Karpas-422 (cell line): Measurements from ENCODE around the gene MCRIP1. TPM values are rescaled to one million over a fixed set of nuclear protein-coding genes. Genes with fewer than 3 reads are reported as not detected.

Source experiments
- DNase-seq: peaks from one replicate; pipeline ENCODE4 v3.0.0-alpha.2; 2015
- H2AFZ ChIP-seq: fragments of 200-600 bp; sonication (generic); 2 replicates; pipeline ENCODE4 v1.6.1; 2014; ENCODE audit warnings: antibody characterized with exemption, low read length, mixed read lengths
- H3K27ac ChIP-seq: fragments of 200-600 bp; sonication (generic); 2 replicates; pipeline ENCODE4 v1.5.1; 2014; ENCODE audit warnings: mild to moderate bottlenecking, low read length, moderate library complexity
- H3K27me3 ChIP-seq: fragments of 200-600 bp; sonication (generic); 2 replicates; pipeline ENCODE4 v1.6.1; 2014; ENCODE audit warnings: low read length, mixed read lengths
- H3K36me3 ChIP-seq: fragments of 200-600 bp; sonication (generic); 2 replicates; pipeline ENCODE4 v1.6.1; 2014; ENCODE audit warnings: low read length, mixed read lengths; ENCODE audit not compliant: insufficient read depth
- H3K4me1 ChIP-seq: fragments of 200-600 bp; sonication (generic); 2 replicates; pipeline ENCODE4 v1.6.1; 2014; ENCODE audit warnings: mild to moderate bottlenecking, low read length, mixed read lengths
- H3K4me2 ChIP-seq: fragments of 200-600 bp; sonication (generic); 2 replicates; pipeline ENCODE4 v1.6.1; 2014; ENCODE audit warnings: low read length, low read depth, mild to moderate bottlenecking; ENCODE audit not compliant: poor library complexity, severe bottlenecking
- H3K4me3 ChIP-seq: fragments of 200-600 bp; sonication (generic); 2 replicates; pipeline ENCODE4 v1.5.1; 2014; ENCODE audit warnings: mild to moderate bottlenecking, antibody characterized with exemption, low read length, mixed read lengths
- H3K79me2 ChIP-seq: fragments of 200-600 bp; sonication (generic); 2 replicates; pipeline ENCODE4 v1.6.1; 2014; ENCODE audit warnings: mild to moderate bottlenecking, low read length, mixed read lengths
- H3K9ac ChIP-seq: fragments of 200-600 bp; sonication (generic); 2 replicates; pipeline ENCODE4 v1.6.0; 2014; ENCODE audit warnings: low read length
- H3K9me2 ChIP-seq: fragments of 200-600 bp; sonication (generic), shearing (Covaris generic); replicated peaks from 2 replicates; pipeline ENCODE4 v1.6.0; 2014; ENCODE audit warnings: mild to moderate bottlenecking, low read length, moderate library complexity; ENCODE audit not compliant: insufficient read depth
- H3K9me3 ChIP-seq: fragments of 300-700, 200-600 bp; sonication (generic); 2 replicates; pipeline ENCODE4 v1.6.1; 2014; ENCODE audit warnings: low read length, mixed read lengths
- H4K20me1 ChIP-seq: fragments of 200-600 bp; sonication (generic); 2 replicates; pipeline ENCODE4 v1.6.1; 2014; ENCODE audit warnings: mild to moderate bottlenecking, antibody characterized with exemption, low read length, low read depth; ENCODE audit not compliant: insufficient read depth
- total RNA-seq: library from RNA; depleted of rRNA; stranded (reverse); fragments of >200 nt; shearing (Covaris generic); gene quantifications from 2 replicates; pipeline ENCODE4 v1.2.3, GENCODE V29; 2014; ENCODE audit warnings: low replicate concordance

MCRIP1 gene
- total RNA-seq, 1 experiment from 2014 or later, result 55.9 TPM

DNA sequence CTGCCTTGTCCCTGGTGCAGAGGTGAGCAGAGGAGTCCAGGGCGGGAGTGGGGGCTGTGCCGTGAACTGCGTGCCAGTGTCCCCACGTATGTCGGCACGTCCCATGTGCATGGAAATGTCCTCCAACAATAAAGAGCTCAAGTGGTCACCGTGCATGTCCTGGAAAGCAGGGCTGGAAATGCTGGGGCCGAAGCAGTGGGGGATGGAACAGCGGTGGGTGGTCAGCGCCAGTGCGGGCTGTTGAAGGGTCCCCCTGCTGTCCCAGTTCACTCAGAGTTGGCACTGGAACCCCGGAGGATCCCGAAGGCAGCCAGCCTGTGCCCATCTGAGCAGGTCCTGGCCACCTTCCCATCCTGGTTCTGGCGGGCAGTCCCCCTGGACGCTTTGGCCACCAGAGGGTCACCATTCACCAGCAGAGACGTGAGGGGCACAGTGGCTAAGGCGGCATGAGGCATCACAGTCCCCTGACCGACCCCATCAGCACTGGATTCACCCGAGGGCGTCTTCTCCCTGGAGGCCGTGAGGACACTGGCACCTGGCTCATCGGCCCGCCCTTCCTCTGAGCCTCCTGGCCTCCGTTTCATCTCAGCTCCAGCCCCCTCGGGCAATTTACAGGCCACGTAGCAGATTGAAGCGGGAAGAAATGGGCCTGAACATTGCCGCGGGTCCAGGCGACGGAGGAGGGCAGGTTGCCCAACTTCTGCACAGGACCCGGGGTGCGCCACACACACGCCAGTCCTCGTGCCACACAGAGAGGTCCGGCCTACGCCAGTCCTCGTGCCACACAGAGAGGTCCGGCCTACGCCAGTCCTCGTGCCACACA, 19.0 kb downstream of the MCRIP1 start:
- no peak overlapping the region for H3K9ac ChIP-seq
- H3K4me2 ChIP-seq, result no peak overlapping the region
- DNase-seq, result no peak
- H3K27me3 ChIP-seq, result no peaks in the 10 kb centered on the region
- H4K20me1 ChIP-seq, result no peaks in the 10 kb centered on the region
- no peak overlapping the region for H3K4me3 ChIP-seq
- no peaks in the 10 kb centered on the region for H3K4me1 ChIP-seq
- no peaks in the 10 kb centered on the region for H3K36me3 ChIP-seq
- no peaks in the 10 kb centered on the region for H3K9me3 ChIP-seq
- no peak overlapping the region for H2AFZ ChIP-seq
- H3K9me2 ChIP-seq, result no peaks in the 10 kb centered on the region
- no peak overlapping the region for H3K27ac ChIP-seq
- H3K79me2 ChIP-seq, result no peaks in the 10 kb centered on the region

DNA sequence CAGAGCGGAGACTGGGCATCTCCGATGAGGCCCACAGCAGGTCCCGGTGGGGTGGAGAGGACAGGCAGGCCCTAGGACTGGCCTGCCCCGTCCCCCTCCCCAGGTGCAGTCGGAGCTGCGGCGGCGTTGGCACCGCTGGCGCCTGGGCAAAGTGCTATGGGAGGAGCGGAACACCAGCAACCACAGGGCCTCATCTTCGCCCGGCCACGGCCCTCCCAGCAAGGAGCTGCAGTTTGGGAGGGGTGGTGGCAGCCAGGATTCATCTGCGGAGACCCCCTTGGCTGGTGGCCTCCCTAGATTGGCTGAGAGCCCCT, 19.8 kb downstream of the MCRIP1 start:
- H3K27ac ChIP-seq, result no peak overlapping the region
- H3K4me1 ChIP-seq, result no peaks in the 10 kb centered on the region
- no peaks in the 10 kb centered on the region for H3K27me3 ChIP-seq
- H3K9ac ChIP-seq, result no peak overlapping the region
- H3K4me3 ChIP-seq, result no peak overlapping the region
- no peaks in the 10 kb centered on the region for H3K9me2 ChIP-seq
- H3K9me3 ChIP-seq, result no peaks in the 10 kb centered on the region
- H4K20me1 ChIP-seq, result no peaks in the 10 kb centered on the region
- H2AFZ ChIP-seq, result no peak overlapping the region
- no peaks in the 10 kb centered on the region for H3K36me3 ChIP-seq
- H3K79me2 ChIP-seq, result no peaks in the 10 kb centered on the region
- no peak for DNase-seq
- no peak overlapping the region for H3K4me2 ChIP-seq

DNA sequence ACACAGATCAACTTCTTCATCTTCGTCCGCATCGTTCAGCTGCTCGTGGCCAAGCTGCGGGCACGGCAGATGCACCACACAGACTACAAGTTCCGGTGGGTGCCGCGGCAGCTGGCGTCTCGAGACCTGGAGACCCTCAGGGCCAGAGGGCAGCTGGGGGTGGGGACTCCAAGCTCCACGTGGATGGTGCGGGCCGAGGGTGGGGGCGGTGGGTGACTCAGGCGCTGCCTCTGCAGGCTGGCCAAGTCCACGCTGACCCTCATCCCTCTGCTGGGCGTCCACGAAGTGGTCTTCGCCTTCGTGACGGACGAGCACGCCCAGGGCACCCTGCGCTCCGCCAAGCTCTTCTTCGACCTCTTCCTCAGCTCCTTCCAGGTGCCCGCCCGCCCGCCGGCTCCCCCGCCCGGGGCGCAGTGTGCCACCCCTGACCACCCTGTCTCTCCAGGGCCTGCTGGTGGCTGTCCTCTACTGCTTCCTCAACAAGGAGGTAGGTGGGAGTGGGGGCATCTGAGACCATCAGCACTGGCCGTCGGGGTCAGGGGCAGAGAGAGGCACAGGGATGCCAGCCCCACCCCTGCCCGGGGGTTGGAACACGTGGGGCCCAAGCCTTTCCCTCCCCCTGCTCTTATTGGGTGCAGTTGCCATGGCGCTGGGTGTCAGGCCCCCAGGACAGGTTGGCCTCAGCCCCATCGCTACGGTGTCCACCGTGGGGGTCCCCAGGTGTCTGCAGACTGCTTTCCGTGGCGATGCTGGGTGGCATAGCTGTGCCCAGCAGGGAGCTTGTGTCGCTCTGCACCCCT, 20.3 kb downstream of the MCRIP1 start:
- Histone ChIP-seq H3K27ac (no peak overlapping the region), H3K4me2 (no peak overlapping the region), H3K9ac (no peak overlapping the region), H4K20me1 (no peaks in the 10 kb centered on the region), H2AFZ (no peak overlapping the region), H3K4me3 (no peak overlapping the region), H3K9me3 (no peaks in the 10 kb centered on the region), H3K4me1 (no peaks in the 10 kb centered on the region), H3K27me3 (no peaks in the 10 kb centered on the region), H3K79me2 (no peaks in the 10 kb centered on the region), H3K9me2 (no peaks in the 10 kb centered on the region), H3K36me3 (no peaks in the 10 kb centered on the region)
- no peak for DNase-seq

DNA sequence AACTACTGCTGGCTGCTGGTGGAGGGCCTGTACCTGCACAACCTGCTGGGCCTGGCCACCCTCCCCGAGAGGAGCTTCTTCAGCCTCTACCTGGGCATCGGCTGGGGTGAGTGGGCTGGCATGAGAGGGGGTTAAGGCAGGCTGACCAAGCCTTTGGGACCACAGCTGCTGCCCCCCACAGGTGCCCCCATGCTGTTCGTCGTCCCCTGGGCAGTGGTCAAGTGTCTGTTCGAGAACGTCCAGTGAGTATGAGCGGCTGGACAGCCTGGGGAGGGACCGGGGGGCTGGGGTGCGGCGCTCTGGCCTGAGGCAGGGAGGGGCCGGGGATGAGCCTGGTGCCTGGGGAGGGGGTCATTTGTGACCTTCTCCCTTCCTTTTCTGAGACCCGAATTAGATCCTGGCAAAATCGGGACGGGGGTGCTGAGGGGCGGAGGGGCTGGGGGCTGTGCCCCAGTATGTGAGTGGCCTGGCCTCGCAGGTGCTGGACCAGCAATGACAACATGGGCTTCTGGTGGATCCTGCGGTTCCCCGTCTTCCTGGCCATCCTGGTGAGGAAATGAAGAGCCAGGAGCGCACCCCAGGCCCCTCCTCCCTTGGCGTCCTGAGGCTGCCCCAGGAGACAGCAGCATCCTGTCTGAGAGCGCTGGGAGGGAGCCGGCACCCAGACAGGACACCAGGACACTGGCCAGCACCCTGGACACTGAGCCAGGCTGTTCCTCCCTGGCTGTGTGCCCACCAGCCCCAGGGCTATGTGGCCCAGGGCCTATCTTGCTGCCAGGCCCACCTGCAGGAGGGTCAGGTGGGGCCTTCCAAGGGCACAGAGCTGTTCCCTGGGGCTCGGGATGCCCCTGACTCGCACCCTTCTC, 21.2 kb downstream of the MCRIP1 start:
- H3K27ac ChIP-seq, result no peak overlapping the region
- no peak overlapping the region for H3K9ac ChIP-seq
- H4K20me1 ChIP-seq, result no peaks in the 10 kb centered on the region
- no peak overlapping the region for H2AFZ ChIP-seq
- H3K79me2 ChIP-seq, result no peaks in the 10 kb centered on the region
- no peaks in the 10 kb centered on the region for H3K9me2 ChIP-seq
- no peaks in the 10 kb centered on the region for H3K4me1 ChIP-seq
- no peaks in the 10 kb centered on the region for H3K27me3 ChIP-seq
- no peak for DNase-seq
- H3K9me3 ChIP-seq, result no peaks in the 10 kb centered on the region
- H3K4me3 ChIP-seq, result no peak overlapping the region
- H3K36me3 ChIP-seq, result no peaks in the 10 kb centered on the region
- no peak overlapping the region for H3K4me2 ChIP-seq

DNA sequence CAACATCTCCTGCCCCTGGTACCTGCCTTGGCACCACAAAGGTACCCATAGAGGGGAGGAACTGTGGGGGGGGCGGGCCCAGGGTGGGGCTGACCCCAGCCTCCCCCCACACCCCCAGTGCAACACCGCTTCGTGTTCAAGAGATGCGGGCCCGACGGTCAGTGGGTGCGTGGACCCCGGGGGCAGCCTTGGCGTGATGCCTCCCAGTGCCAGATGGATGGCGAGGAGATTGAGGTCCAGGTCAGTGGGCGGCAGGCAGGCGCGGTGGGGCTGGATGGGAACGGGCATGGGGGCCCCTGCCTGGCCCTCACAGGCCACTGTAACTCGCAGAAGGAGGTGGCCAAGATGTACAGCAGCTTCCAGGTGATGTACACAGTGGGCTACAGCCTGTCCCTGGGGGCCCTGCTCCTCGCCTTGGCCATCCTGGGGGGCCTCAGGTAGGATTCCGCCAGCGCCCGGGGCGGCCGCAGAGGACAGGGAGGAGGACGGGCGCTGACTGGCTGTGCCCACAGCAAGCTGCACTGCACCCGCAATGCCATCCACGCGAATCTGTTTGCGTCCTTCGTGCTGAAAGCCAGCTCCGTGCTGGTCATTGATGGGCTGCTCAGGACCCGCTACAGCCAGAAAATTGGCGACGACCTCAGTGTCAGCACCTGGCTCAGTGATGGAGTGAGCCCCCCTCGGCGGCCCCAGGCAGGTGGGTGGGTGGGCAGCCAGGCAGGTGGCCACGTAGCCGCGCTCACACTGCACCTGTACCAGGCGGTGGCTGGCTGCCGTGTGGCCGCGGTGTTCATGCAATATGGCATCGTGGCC, 22.0 kb downstream of the MCRIP1 start:
- H2AFZ ChIP-seq, result no peak overlapping the region
- H3K79me2 ChIP-seq, result no peaks in the 10 kb centered on the region

DNA sequence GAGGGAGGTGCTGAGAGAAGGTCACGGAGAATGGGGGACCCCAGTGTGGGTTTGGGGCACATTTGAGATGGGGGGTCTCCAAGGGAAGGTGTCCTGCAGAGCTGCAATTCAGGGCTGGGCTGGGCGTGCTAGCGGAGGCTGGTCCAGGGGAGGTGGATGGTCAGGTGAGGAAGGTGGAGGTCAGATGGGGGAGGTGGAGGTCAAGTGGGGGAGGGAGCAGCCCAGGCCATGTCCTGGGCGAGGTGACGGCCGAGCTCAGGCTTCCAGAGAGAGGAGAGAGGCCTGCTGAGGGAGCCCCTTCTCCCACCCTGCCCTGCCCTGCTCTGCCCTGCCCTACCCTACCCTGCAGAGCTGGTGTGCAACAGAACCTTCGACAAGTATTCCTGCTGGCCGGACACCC, 22.6 kb downstream of the MCRIP1 start:
- Histone ChIP-seq H3K27me3 (no peaks in the 10 kb centered on the region), H3K4me2 (no peak overlapping the region), H3K4me3 (no peak overlapping the region), H3K9ac (no peak overlapping the region), H3K27ac (no peak overlapping the region), H2AFZ (no peak overlapping the region), H3K79me2 (no peaks in the 10 kb centered on the region), H3K9me3 (no peaks in the 10 kb centered on the region), H3K36me3 (no peaks in the 10 kb centered on the region), H4K20me1 (no peaks in the 10 kb centered on the region), H3K4me1 (no peaks in the 10 kb centered on the region), H3K9me2 (no peaks in the 10 kb centered on the region)
- no peak for DNase-seq

More for the DNA sequence above, 22.0 kb downstream of the MCRIP1 start:
- no peaks in the 10 kb centered on the region for H3K4me1 ChIP-seq
- no peak overlapping the region for H3K27ac ChIP-seq
- no peaks in the 10 kb centered on the region for H3K9me3 ChIP-seq
- no peaks in the 10 kb centered on the region for H3K9me2 ChIP-seq
- no peak overlapping the region for H3K9ac ChIP-seq
- no peaks in the 10 kb centered on the region for H4K20me1 ChIP-seq
- no peaks in the 10 kb centered on the region for H3K36me3 ChIP-seq
- H3K4me3 ChIP-seq, result no peak overlapping the region
- no peaks in the 10 kb centered on the region for H3K27me3 ChIP-seq
- H3K4me2 ChIP-seq, result no peak overlapping the region
- no peak for DNase-seq

DNA sequence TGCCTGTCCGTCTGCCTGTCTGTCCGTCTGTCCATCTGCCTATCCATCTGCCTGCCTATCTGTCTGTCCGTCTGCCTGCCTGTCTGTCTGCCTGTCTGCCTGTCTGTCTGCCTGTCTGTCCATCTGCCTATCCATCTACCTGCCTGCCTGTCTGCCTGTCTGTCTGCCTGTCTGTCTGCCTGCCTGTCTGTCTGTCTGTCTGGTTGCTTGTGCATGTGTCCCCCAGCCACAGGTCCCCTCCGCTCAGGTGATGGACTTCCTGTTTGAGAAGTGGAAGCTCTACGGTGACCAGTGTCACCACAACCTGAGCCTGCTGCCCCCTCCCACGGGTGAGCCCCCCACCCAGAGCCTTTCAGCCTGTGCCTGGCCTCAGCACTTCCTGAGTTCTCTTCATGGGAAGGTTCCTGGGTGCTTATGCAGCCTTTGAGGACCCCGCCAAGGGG, 23.5 kb downstream of the MCRIP1 start:
- H3K27me3 ChIP-seq, result no peaks in the 10 kb centered on the region
- no peaks in the 10 kb centered on the region for H3K36me3 ChIP-seq
- H3K9ac ChIP-seq, result no peak overlapping the region
- no peaks in the 10 kb centered on the region for H3K4me1 ChIP-seq
- H3K4me3 ChIP-seq, result no peak overlapping the region
- no peaks in the 10 kb centered on the region for H4K20me1 ChIP-seq
- H2AFZ ChIP-seq, result no peak overlapping the region
- H3K4me2 ChIP-seq, result no peak overlapping the region
- no peak for DNase-seq
- no peaks in the 10 kb centered on the region for H3K79me2 ChIP-seq
- H3K27ac ChIP-seq, result no peak overlapping the region
- no peaks in the 10 kb centered on the region for H3K9me3 ChIP-seq
- H3K9me2 ChIP-seq, result no peaks in the 10 kb centered on the region
